ENCODE measurements around the gene DST.

DST gene

GRCh38 chr6:56650191-56650590 is 7.5 kb upstream of the DST start:
- H3K27ac ChIP-seq, result no peak overlapping the region
- ChIA-PET POLR2A (ENCODE audit: low non-redundant PET) (no interaction called here), CTCF (interaction anchor here (0.6 kb wide), 1 partner anchor 113 kb away, joined by 3 read pairs; no protein-coding TSS in a partner anchor)

DNA sequence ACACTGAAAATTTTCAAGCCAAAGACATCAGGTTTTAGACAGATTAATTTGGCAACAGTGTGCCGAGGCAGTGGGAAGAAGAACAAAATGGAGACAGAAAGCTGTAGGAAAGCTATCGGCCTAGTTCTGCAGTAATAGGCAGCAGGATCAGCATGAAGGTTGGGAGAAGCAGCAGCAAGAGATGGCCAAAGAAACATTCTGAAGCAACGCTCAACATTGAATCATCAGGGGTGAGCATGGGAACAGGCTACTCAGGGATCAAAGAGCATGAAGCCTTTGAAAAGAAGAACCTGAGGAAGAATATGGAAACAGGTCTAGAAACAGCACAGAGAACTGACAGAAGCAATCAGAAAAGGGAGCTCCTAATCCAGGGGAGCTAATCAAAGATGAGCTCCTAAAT is 7.1 kb upstream of the DST start:
- TF ChIP-seq, protein P1, sequence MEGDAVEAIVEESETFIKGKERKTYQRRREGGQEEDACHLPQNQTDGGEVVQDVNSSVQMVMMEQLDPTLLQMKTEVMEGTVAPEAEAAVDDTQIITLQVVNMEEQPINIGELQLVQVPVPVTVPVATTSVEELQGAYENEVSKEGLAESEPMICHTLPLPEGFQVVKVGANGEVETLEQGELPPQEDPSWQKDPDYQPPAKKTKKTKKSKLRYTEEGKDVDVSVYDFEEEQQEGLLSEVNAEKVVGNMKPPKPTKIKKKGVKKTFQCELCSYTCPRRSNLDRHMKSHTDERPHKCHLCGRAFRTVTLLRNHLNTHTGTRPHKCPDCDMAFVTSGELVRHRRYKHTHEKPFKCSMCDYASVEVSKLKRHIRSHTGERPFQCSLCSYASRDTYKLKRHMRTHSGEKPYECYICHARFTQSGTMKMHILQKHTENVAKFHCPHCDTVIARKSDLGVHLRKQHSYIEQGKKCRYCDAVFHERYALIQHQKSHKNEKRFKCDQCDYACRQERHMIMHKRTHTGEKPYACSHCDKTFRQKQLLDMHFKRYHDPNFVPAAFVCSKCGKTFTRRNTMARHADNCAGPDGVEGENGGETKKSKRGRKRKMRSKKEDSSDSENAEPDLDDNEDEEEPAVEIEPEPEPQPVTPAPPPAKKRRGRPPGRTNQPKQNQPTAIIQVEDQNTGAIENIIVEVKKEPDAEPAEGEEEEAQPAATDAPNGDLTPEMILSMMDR (conservative IDR thresholded peaks at IDR 0.05; ENCODE audit: low read depth), result no peak
- no peak for DNase-seq (ENCODE audit: low spot score)
- ChIA-PET CTCF (interaction anchor here (0.6 kb wide), 1 partner anchor 114 kb away, joined by 3 read pairs; no protein-coding TSS in a partner anchor), POLR2A (ENCODE audit: low non-redundant PET) (no interaction called here)
- H3K27ac ChIP-seq, result no peak overlapping the region

More at GRCh38 chr6:56650191-56650590, 7.5 kb upstream of the DST start:
- DNase-seq (ENCODE audit: low spot score), result no peak
- TF ChIP-seq, protein P1 (conservative IDR thresholded peaks at IDR 0.05; ENCODE audit: low read depth), result no peak

- POLR2A ChIA-PET (ENCODE audit: low non-redundant PET), result no interaction called here
- no peak overlapping the region for H3K27ac ChIP-seq
- CTCF ChIA-PET, result interaction anchor here (0.6 kb wide), 1 partner anchor 114 kb away, joined by 3 read pairs; no protein-coding TSS in a partner anchor
- DNase-seq (ENCODE audit: low spot score), result no peak
- TF ChIP-seq, protein P1 (conservative IDR thresholded peaks at IDR 0.05; ENCODE audit: low read depth), result no peak
These were observed 6.5 kb upstream of the DST start for GRCh38 chr6:56649053-56649769.

DNA sequence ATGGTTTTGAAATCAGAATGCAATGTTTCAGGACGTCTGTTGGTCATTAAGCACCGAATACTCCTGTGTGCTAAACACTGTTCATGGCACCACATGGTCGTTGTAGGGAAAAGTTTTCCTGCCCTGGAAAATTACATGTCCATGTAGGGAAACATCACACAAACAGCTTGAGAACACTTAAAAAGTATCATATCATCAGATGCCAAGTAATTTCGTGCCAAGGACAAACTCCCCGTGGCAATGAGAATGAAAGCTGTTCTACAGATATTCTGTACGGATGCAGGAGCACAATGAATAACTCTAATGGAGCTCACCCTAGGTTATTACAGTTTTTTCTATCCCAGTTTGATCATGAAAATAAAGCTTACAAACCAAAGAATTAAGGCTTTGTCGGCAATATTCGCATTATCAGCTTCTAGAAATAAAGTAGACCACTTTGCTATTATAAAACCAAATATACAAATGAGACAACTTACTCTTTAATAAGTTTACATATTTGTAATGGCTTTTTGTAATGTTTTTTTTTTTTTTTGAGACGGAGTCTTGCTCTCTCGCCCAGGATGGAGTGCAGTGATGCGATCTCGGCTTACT is 4.6 kb upstream of the DST start:
- POLR2A ChIA-PET (ENCODE audit: low non-redundant PET), result no interaction called here
- no peak overlapping the region for H3K27ac ChIP-seq
- CTCF ChIA-PET, result interaction anchor here (0.5 kb wide), 1 partner anchor 204 kb away, joined by 4 read pairs; no protein-coding TSS in a partner anchor
- TF ChIP-seq, protein P1 (conservative IDR thresholded peaks at IDR 0.05; ENCODE audit: low read depth), result no peak
- DNase-seq (ENCODE audit: low spot score), result no peak

- TF ChIP-seq, protein P1 (conservative IDR thresholded peaks at IDR 0.05; ENCODE audit: low read depth), result no peak
- POLR2A ChIA-PET (ENCODE audit: low non-redundant PET), result no interaction called here
- CTCF ChIA-PET, result interaction anchor here (0.6 to 2.8 kb wide), 2 partner anchors 25 to 54 kb away, joined by 3 to 12 read pairs; no protein-coding TSS in a partner anchor
- no peak for DNase-seq (ENCODE audit: low spot score)
- peak overlapping the region; percentile 63 for H3K27ac ChIP-seq
These were observed 1.7 kb upstream of the DST start for GRCh38 chr6:56644366-56644765.

DNA sequence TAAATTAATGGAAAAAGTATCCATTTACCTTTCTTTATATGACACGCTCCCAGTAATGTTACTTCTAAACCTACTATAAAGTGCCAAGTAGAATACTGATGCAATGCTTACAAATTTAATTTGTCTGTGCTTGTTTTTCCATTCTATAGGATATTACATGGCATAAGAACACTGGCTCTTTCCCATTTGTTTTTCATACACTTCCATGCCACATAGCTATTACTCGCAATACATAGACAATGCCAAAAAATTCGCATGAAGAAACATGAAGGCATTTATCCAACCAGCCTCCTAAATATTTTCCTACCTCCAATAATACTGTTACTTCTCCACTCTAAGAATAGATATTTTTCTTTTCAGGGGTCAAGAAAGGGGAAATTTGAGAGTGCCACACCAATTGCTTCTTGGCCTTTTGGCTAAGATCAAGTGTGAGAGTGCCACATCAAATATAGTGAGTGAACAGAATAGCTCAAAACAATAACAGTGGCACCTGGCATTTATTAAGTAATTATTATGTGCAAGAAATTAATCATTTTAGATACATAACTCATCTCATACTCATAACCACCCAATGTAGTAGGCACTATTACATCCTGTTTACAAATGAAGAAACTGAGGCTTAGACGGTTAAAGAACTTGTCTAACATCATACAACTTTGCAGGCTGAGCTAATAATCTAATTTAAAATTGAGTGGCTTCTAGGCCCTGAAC is 845 bp upstream of the DST start:
- DNase-seq (ENCODE audit: low spot score), result no peak
- CTCF ChIA-PET, result interaction anchor here (0.7 to 2.8 kb wide), 3 partner anchors 48 to 281 kb away, joined by 3 to 12 read pairs (median 4); no protein-coding TSS in a partner anchor
- H3K27ac ChIP-seq, result no peak overlapping the region
- POLR2A ChIA-PET (ENCODE audit: low non-redundant PET), result interaction anchor here (0.9 kb wide), 1 partner anchor 47 kb away, joined by 3 read pairs; no protein-coding TSS in a partner anchor
- TF ChIP-seq, protein P1 (conservative IDR thresholded peaks at IDR 0.05; ENCODE audit: low read depth), result no peak
